K562 (cell line): Measurements from ENCODE around the gene ARHGAP31. TPM values are rescaled to one million over a fixed set of nuclear protein-coding genes. Genes with fewer than 3 reads are reported as not detected.

Source experiments
- CCNT2 ChIP-seq: IDR thresholded peaks from 2 replicates; pipeline ENCODE4 v1.6.1; 2011; ENCODE audit warnings: borderline replicate concordance, low read depth, mild to moderate bottlenecking, moderate library complexity, mixed read lengths, low read length; ENCODE audit not compliant: insufficient read length; ENCODE audit errors: extremely low read depth
- EP300 ChIP-seq: IDR thresholded peaks from 2 replicates; pipeline ENCODE4 v1.6.1; 2012; ENCODE audit warnings: low read length, improper control_type of control experiment
- FOXA3 ChIP-seq, 2 experiments: fragments of 450-650 bp in 1 of 2; sonication (generic) in 1 of 2; formaldehyde crosslinking; IDR thresholded peaks in 1 of 2; conservative IDR thresholded peaks in 1 of 2; 2 replicates each; pipeline versions ENCODE4 v1.4.0 to v1.8.0; 2020 to 2022; ENCODE audit warnings: mild to moderate bottlenecking in 2 of 2, missing genetic modification reagents in 1 of 2
- GABPA ChIP-seq: fragments of 200-800 bp; sonication (Bioruptor generic); conservative IDR thresholded peaks from 2 replicates; pipeline ENCODE4 v1.6.1; 2016; ENCODE audit warnings: low read depth, missing genetic modification characterization, missing compliant biosample characterization
- HNRNPLL ChIP-seq: fragments of 200-400 bp; formaldehyde crosslinking; IDR thresholded peaks from 2 replicates; pipeline ENCODE4 v1.6.1; 2017; ENCODE audit warnings: low read length, low read depth, mild to moderate bottlenecking; ENCODE audit not compliant: poor library complexity, severe bottlenecking
- MAFK ChIP-seq: IDR thresholded peaks from 2 replicates; pipeline ENCODE4 v1.6.1; 2011; ENCODE audit warnings: low read length, improper control_type of control experiment
- MCM2 ChIP-seq: fragments of 450-650 bp; IDR thresholded peaks from 2 replicates; pipeline ENCODE4 v1.6.1; 2017; ENCODE audit warnings: low read depth, mild to moderate bottlenecking
- MITF ChIP-seq: IDR thresholded peaks from 2 replicates; pipeline ENCODE4 v1.6.1; 2014; ENCODE audit warnings: antibody characterized with exemption
- NCOA2 ChIP-seq, 2 experiments: fragments of 450-650 bp; IDR thresholded peaks; 2 replicates each; pipeline ENCODE4 v1.6.1; 2018; ENCODE audit warnings: mild to moderate bottlenecking in 2 of 2, moderate library complexity in 1 of 2; ENCODE audit not compliant: partially characterized antibody in 2 of 2
- RAD21 ChIP-seq, 2 experiments: fragments of 250-450 bp in 1 of 2; fragments of 450-650 bp in 1 of 2; sonication (Bioruptor Pico) in 1 of 2; formaldehyde crosslinking in 1 of 2; IDR thresholded peaks in 1 of 2; conservative IDR thresholded peaks in 1 of 2; 2 replicates each; pipeline versions ENCODE4 v1.4.0 to v1.8.0; 2020 to 2022; ENCODE audit warnings: mild to moderate bottlenecking in 2 of 2, moderate library complexity in 1 of 2
- RBM15 ChIP-seq: fragments of 200-400 bp; formaldehyde crosslinking; IDR thresholded peaks from 2 replicates; pipeline ENCODE4 v1.6.1; 2018; ENCODE audit warnings: mild to moderate bottlenecking, low read length, moderate library complexity; ENCODE audit not compliant: insufficient read depth
- SAFB2 ChIP-seq: fragments of 200-400 bp; formaldehyde crosslinking; IDR thresholded peaks from 2 replicates; pipeline ENCODE4 v1.6.1; 2018; ENCODE audit warnings: borderline replicate concordance, low read length, low read depth, moderate library complexity; ENCODE audit not compliant: severe bottlenecking
- SMARCA4 ChIP-seq: fragments of 450-650 bp; IDR thresholded peaks from 2 replicates; pipeline ENCODE4 v1.6.1; 2016
- SREBF2 ChIP-seq: sonication (generic); formaldehyde crosslinking; IDR thresholded peaks from 2 replicates; pipeline ENCODE4 v1.4.0; 2020; ENCODE audit warnings: mild to moderate bottlenecking, missing genetic modification reagents
- USF2 ChIP-seq: sonication (generic); formaldehyde crosslinking; IDR thresholded peaks from 2 replicates; pipeline ENCODE4 v1.5.0; 2020; ENCODE audit warnings: missing genetic modification reagents
- ZBTB43 ChIP-seq: sonication (generic); formaldehyde crosslinking; IDR thresholded peaks from 2 replicates; pipeline ENCODE4 v1.8.0; 2023; ENCODE audit warnings: mild to moderate bottlenecking, missing genetic modification reagents
- ZFX ChIP-seq: sonication (generic); formaldehyde crosslinking; IDR thresholded peaks from 2 replicates; pipeline ENCODE4 v1.8.0; 2022; ENCODE audit warnings: mild to moderate bottlenecking, missing genetic modification reagents, moderate library complexity
- ZNF217 ChIP-seq: sonication (generic); formaldehyde crosslinking; IDR thresholded peaks from 2 replicates; pipeline ENCODE4 v1.8.0; 2022; ENCODE audit warnings: mild to moderate bottlenecking, missing genetic modification reagents
- ZNF445 ChIP-seq: fragments of 250-450 bp; sonication (Bioruptor Pico); IDR thresholded peaks from 2 replicates; pipeline ENCODE4 v1.4.0; 2020; ENCODE audit warnings: low read depth, mild to moderate bottlenecking, moderate library complexity
- ZNF740 ChIP-seq, 3 experiments: fragments of 200-800 bp in 1 of 3; sonication (Bioruptor generic) in 1 of 3; sonication (generic) in 1 of 3; formaldehyde crosslinking in 1 of 3; IDR thresholded peaks; 2 replicates each; pipeline versions ENCODE4 v1.6.1 to v1.8.0; 2016 to 2022; ENCODE audit warnings: mild to moderate bottlenecking in 2 of 3, missing compliant biosample characterization in 2 of 3, missing genetic modification characterization in 2 of 3, missing genetic modification reagents in 1 of 3
- ZNF76 ChIP-seq: fragments of 250-450 bp; sonication (Bioruptor Pico); IDR thresholded peaks from 2 replicates; pipeline ENCODE4 v1.4.0; 2020; ENCODE audit warnings: mild to moderate bottlenecking, moderate library complexity, borderline replicate concordance
- polyA plus RNA-seq, 8 experiments: library from polyadenylated mRNA; depleted of rRNA in 4 of 8; stranded (reverse) in 5 of 8; unstranded in 3 of 8; fragments of >200 nt; fragmentation: Nextera tagmentation in 2 of 8; fragmentation: Illumina TruSeq in 1 of 8; extraction: Ambion mirVana in 2 of 8; extraction: Trizol in 1 of 8; gene quantifications; 2 replicates each; pipeline versions ENCODE4 v1.2.1 to v1.2.3, GENCODE V29; 2011 to 2014; ENCODE audit warnings: inconsistent platforms in 1 of 8, missing spikeins in 1 of 8
- total RNA-seq, 7 experiments: library from RNA; depleted of rRNA in 6 of 7; stranded (reverse); fragments of >200 nt in 6 of 7; fragmentation: Illumina TruSeq in 2 of 7; extraction: Trizol in 2 of 7; gene quantifications; 2 replicates each; pipeline versions ENCODE4 v1.2.1 to v1.2.3, GENCODE V29; 2011 to 2021; ENCODE audit warnings: low replicate concordance in 1 of 7

ARHGAP31 gene
- total and polyA plus RNA-seq, 9 of the 15 experiments (the other 6 are each of a cell fraction or from before 2014, with no cell fraction given): under 0.01 to 0.13 (median 0.06) TPM; not detected in 5

DNA sequence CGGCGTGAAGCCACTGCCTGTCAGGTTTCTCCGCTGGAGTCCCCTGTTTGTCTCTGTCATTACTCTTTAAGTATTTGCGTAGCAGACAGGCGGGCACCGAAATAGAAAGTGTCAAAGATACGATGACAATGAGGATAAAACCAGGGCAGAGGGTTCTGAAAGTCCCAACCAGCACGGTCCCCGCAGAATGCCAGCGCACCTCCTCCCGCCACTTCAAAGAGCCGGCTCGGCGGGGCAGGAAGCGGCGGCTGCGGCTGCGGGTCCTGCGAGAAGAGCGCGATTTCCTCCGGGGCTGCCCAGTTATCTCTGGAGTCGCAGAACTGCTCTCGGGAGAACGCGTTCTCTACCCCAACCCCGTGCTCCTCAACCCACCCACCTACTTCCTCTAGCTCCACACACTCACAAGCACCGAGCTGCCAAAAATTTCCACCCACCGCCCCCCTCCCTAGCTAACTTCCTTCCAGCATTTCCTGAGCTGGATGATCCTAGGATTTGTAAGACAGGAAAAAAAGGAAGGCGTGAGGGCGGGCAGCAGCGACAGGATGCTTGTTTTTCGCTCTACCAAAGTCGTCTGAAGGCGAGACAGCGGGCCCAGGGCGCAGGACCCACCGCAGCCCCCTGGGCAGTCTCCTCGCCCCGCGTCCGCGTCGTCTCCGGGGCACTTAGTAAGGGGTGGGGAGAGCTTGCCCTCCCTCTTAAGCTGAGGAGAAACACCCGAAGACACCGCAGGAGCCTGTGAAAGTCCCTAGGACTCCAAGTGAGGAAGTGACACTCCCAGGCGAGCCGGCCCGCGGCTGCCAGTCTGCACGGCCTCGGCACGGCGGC is at the start of gene ARHGAP31 (continued):
- TF ChIP-seq SAFB2: no peak
- no peak for TF ChIP-seq ZNF445 (CRISPR knock-in tag)
- no peak for TF ChIP-seq ZNF740 (CRISPR knock-in tag; IDR thresholded peaks at IDR 0.05)
- no peak for TF ChIP-seq ZNF740 (tag; IDR thresholded peaks at IDR 0.05)
- TF ChIP-seq MITF: no peak
- TF ChIP-seq SMARCA4: no peak
- no peak for TF ChIP-seq RAD21 (CRISPR knock-in tag; conservative IDR thresholded peaks at IDR 0.05 in 1 of 2, IDR thresholded peaks at IDR 0.05 in 1 of 2)
- TF ChIP-seq ZNF76 (CRISPR knock-in tag): no peak
- TF ChIP-seq ZNF217 (CRISPR knock-in tag): no peak
- no peak for TF ChIP-seq ZBTB43
- TF ChIP-seq CCNT2: no peak
- TF ChIP-seq MCM2: no peak
- TF ChIP-seq GABPA (tag): no peak
- no peak for TF ChIP-seq RBM15
- peak; percentile 48 for TF ChIP-seq HNRNPLL
- TF ChIP-seq USF2 (CRISPR knock-in tag): no peak
- TF ChIP-seq EP300: no peak
- TF ChIP-seq MAFK: no peak
- no peak for TF ChIP-seq FOXA3 (CRISPR knock-in tag; conservative IDR thresholded peaks at IDR 0.05 in 1 of 2, IDR thresholded peaks at IDR 0.05 in 1 of 2)
- no peak for TF ChIP-seq NCOA2 (IDR thresholded peaks at IDR 0.05; ENCODE audit: partially characterized antibody in 2 of 2)
- no peak for TF ChIP-seq SREBF2 (CRISPR knock-in tag)
- no peak for TF ChIP-seq ZFX (CRISPR knock-in tag)
